CD14-positive monocyte (primary cell): ENCODE results near the gene KIF5C. TPM values are rescaled to one million over a fixed set of nuclear protein-coding genes. Genes with fewer than 3 reads are reported as not detected.

ENCODE experiments used
- DNase-seq, 3 donors: peaks; one replicate each; pipeline ENCODE4 v3.0.0-alpha.2; 2011 to 2022
- H2AFZ ChIP-seq: 2 replicates; pipeline ENCODE4 v1.6.0; 2012; ENCODE audit warnings: mild to moderate bottlenecking, low read depth, low read length, inconsistent platforms; ENCODE audit not compliant: insufficient read depth, poor library complexity, severe bottlenecking
- H3K27ac ChIP-seq, 2 donors: 1 replicate in 1 of 2; 2 replicates in 1 of 2; pipeline ENCODE4 v1.5.1; 2012 to 2013; ENCODE audit warnings: low read length in 2 of 2, control low read depth in 1 of 2, inconsistent platforms in 1 of 2, low read depth in 1 of 2, mild to moderate bottlenecking in 1 of 2
- H3K27me3 ChIP-seq, 2 donors: one replicate each; pipeline versions ENCODE4 v1.6.0 to v1.6.1; 2011 to 2013; ENCODE audit warnings: low read length in 2 of 2; ENCODE audit not compliant: control insufficient read depth in 2 of 2, insufficient read depth in 2 of 2
- H3K36me3 ChIP-seq, 2 donors: replicated peaks in 1 of 2; 1 replicate in 1 of 2; 2 replicates in 1 of 2; pipeline versions ENCODE4 v1.5.1 to v1.6.1; 2012 to 2013; ENCODE audit warnings: low read length in 2 of 2, control low read depth in 1 of 2, inconsistent platforms in 1 of 2, mild to moderate bottlenecking in 1 of 2; ENCODE audit not compliant: insufficient read depth in 2 of 2, control insufficient read depth in 1 of 2
- H3K4me1 ChIP-seq, 2 donors: 1 replicate in 1 of 2; 2 replicates in 1 of 2; pipeline versions ENCODE4 v1.5.1 to v1.6.1; 2012 to 2013; ENCODE audit warnings: low read length in 2 of 2, control low read depth in 1 of 2, inconsistent platforms in 1 of 2, mild to moderate bottlenecking in 1 of 2, moderate library complexity in 1 of 2; ENCODE audit not compliant: insufficient read depth in 2 of 2, control insufficient read depth in 1 of 2
- H3K4me2 ChIP-seq: replicated peaks from 2 replicates; pipeline ENCODE3; 2012; ENCODE audit warnings: low read length, moderate library complexity, mild to moderate bottlenecking; ENCODE audit not compliant: poor library complexity, severe bottlenecking; ENCODE audit errors: extremely low read depth
- H3K4me3 ChIP-seq, 3 experiments: fragments of 200-600 bp in 1 of 3; sonication (generic) in 1 of 3; replicated peaks in 1 of 3; 1 replicate in 2 of 3; 2 replicates in 1 of 3; pipeline ENCODE4 v1.5.1; 2011 to 2013; ENCODE audit warnings: low read length in 3 of 3, mild to moderate bottlenecking in 3 of 3, control low read depth in 2 of 3, low read depth in 2 of 3, inconsistent platforms in 1 of 3, moderate library complexity in 1 of 3
- H3K79me2 ChIP-seq: 2 replicates; pipeline ENCODE4 v1.6.0; 2012; ENCODE audit warnings: mild to moderate bottlenecking, control low read depth, inconsistent platforms, low read length, moderate library complexity; ENCODE audit not compliant: insufficient read depth
- H3K9ac ChIP-seq: 2 replicates; pipeline ENCODE4 v1.6.0; 2017; ENCODE audit warnings: low read length, mild to moderate bottlenecking; ENCODE audit not compliant: insufficient read depth, poor library complexity, severe bottlenecking
- H3K9me3 ChIP-seq, 2 donors: replicated peaks in 1 of 2; 1 replicate in 1 of 2; 2 replicates in 1 of 2; pipeline versions ENCODE4 v1.5.1 to v1.6.1; 2012 to 2013; ENCODE audit warnings: low read length in 2 of 2, control low read depth in 1 of 2; ENCODE audit not compliant: control insufficient read depth in 1 of 2, insufficient read depth in 1 of 2
- H4K20me1 ChIP-seq: 2 replicates; pipeline ENCODE4 v1.6.0; 2012; ENCODE audit warnings: mild to moderate bottlenecking, low read length, control low read depth, moderate library complexity; ENCODE audit not compliant: insufficient read depth
- H3K27ac Mint-ChIP-seq, 7 donors: one replicate each; pipeline ENCODE4 v1.8.0; 2020; ENCODE audit warnings: mild to moderate bottlenecking in 7 of 7, mixed read lengths in 7 of 7, moderate library complexity in 6 of 7, inconsistent platforms in 2 of 7
- H3K27me3 Mint-ChIP-seq, 3 donors: one replicate each; pipeline ENCODE4 v1.8.0; 2021 to 2022; ENCODE audit warnings: low read depth in 3 of 3, mild to moderate bottlenecking in 3 of 3, mixed read lengths in 3 of 3, moderate library complexity in 3 of 3, inconsistent platforms in 1 of 3
- H3K36me3 Mint-ChIP-seq, 2 donors: one replicate each; pipeline ENCODE4 v1.8.0; 2020; ENCODE audit warnings: mixed read lengths in 2 of 2, inconsistent platforms in 1 of 2, mild to moderate bottlenecking in 1 of 2
- H3K4me1 Mint-ChIP-seq: one replicate; pipeline ENCODE4 v1.8.0; 2020; ENCODE audit warnings: mild to moderate bottlenecking, mixed read lengths
- H3K4me3 Mint-ChIP-seq, 2 donors: one replicate each; pipeline ENCODE4 v1.8.0; 2020; ENCODE audit warnings: mild to moderate bottlenecking in 2 of 2, mixed read lengths in 2 of 2, moderate library complexity in 1 of 2
- H3K9me3 Mint-ChIP-seq, 7 donors: one replicate each; pipeline ENCODE4 v1.8.0; 2020 to 2022; ENCODE audit warnings: mixed read lengths in 7 of 7, mild to moderate bottlenecking in 6 of 7, moderate library complexity in 6 of 7, inconsistent platforms in 2 of 7
- CTCF ChIP-seq: fragments of 200-600 bp; IDR thresholded peaks from one replicate; pipeline ENCODE4 v1.8.0; 2022; ENCODE audit warnings: antibody characterized with exemption, mild to moderate bottlenecking
- WGBS: methylation state at CpG from one replicate; pipeline ENCODE4 v1.1.5; 2013; ENCODE audit warnings: missing lambda C conversion rate; ENCODE audit not compliant: insufficient coverage; 5-methylcytosine and 5-hydroxymethylcytosine counted together
- intact Hi-C, 2 donors: fragments of 100-400 bp; cut with micrococcal nuclease; formaldehyde crosslinking; loops; one replicate each; pipeline versions ENCODE4 v1.15.0 to v1.15.1; 2023
- polyA plus RNA-seq, 3 donors: library from polyadenylated mRNA; depleted of rRNA in 1 of 3; unstranded in 2 of 3; stranded (reverse) in 1 of 3; fragments of 300-500 nt in 2 of 3; fragments of >200 nt in 1 of 3; fragmentation: Illumina TruSeq in 2 of 3; gene quantifications; 1 replicate in 2 of 3; 2 replicates in 1 of 3; pipeline ENCODE4 v1.2.3, GENCODE V29; 2012 to 2021

KIF5C gene
- polyA plus RNA-seq, 3 donors: 0.04 TPM; not detected in 2

- H3K27ac ChIP-seq: no peak overlapping the region
- intact Hi-C loops: no loop called here
- no peaks in the 10 kb centered on the region for H4K20me1 ChIP-seq
- H3K9ac ChIP-seq: no peak overlapping the region
- Mint-ChIP-seq H3K36me3 (no peaks in the 10 kb centered on the region), H3K4me3 (no peak overlapping the region), H3K9me3 (peaks cover 0 to 7% (median 4%) of the 10 kb centered on the region in 7 donors), H3K27me3 (peaks cover 0 to 4% (median 2%) of the 10 kb centered on the region in 3 donors), H3K4me1 (no peaks in the 10 kb centered on the region), H3K27ac (no peak overlapping the region)
- WGBS: 98% methylated on average over 5 of the region's 8 CpGs
- H3K36me3 ChIP-seq: no peaks in the 10 kb centered on the region
- H3K27me3 ChIP-seq: no peaks in the 10 kb centered on the region
- H3K9me3 ChIP-seq: peaks cover 0 to 5% of the 10 kb centered on the region in 2 donors
- no peak overlapping the region for H3K4me2 ChIP-seq
- no peaks in the 10 kb centered on the region for H3K79me2 ChIP-seq
- TF ChIP-seq CTCF: no peak
- H3K4me1 ChIP-seq: no peaks in the 10 kb centered on the region
- no peak overlapping the region for H3K4me3 ChIP-seq
- H2AFZ ChIP-seq: no peak overlapping the region
- DNase-seq: no peak
These were observed 34.1 kb downstream of the KIF5C start for GRCh38 chr2:148909114-148909513.

- intact Hi-C loops: no loop called here
- H3K27me3 ChIP-seq: no peaks in the 10 kb centered on the region
- no peak overlapping the region for H3K4me2 ChIP-seq
- no peaks in the 10 kb centered on the region for H3K4me1 ChIP-seq
- Mint-ChIP-seq H3K4me3 (no peak overlapping the region), H3K27ac (no peak overlapping the region), H3K4me1 (no peaks in the 10 kb centered on the region), H3K27me3 (peaks cover 0 to 2% (median 0%) of the 10 kb centered on the region in 3 donors), H3K9me3 (peaks cover 0 to 7% (median 1%) of the 10 kb centered on the region in 7 donors), H3K36me3 (no peaks in the 10 kb centered on the region)
- no peak for DNase-seq
- no peaks in the 10 kb centered on the region for H4K20me1 ChIP-seq
- H2AFZ ChIP-seq: no peak overlapping the region
- H3K79me2 ChIP-seq: no peaks in the 10 kb centered on the region
- H3K4me3 ChIP-seq: no peak overlapping the region
- TF ChIP-seq CTCF: no peak
- no peak overlapping the region for H3K27ac ChIP-seq
- no peaks in the 10 kb centered on the region for H3K9me3 ChIP-seq
- H3K36me3 ChIP-seq: no peaks in the 10 kb centered on the region
- no peak overlapping the region for H3K9ac ChIP-seq
These were observed 38.0 kb downstream of the KIF5C start for GRCh38 chr2:148913061-148913460.
